Activated T-helper 17 cell treated with anti-CD3 and anti-CD28 coated beads, Interleukin-2, amount 50 U/mL, for 72 hours (primary cell): ENCODE results near the gene SEMA4D. TPM values are rescaled to one million over a fixed set of nuclear protein-coding genes. Genes with fewer than 3 reads are reported as not detected.
A peak's percentile ranks its signal among the peaks of the same experiment; 100 is the strongest.
"Not testable (repeated sequence)": the region's sequence is repeated elsewhere in the genome, so short reads cannot be mapped to it uniquely, and the experiment has no call there.

Experiments
- ATAC-seq: fragments of 150-1000 bp; cut with Tn5 transposase; replicated peaks from 2 replicates; pipeline ENCODE4 v1.10.0; 2021; ENCODE audit warnings: mild to moderate bottlenecking, moderate library complexity
- H3K27ac Mint-ChIP-seq: one replicate; pipeline ENCODE4 v1.8.0; 2022; ENCODE audit warnings: mixed read lengths
- H3K27me3 Mint-ChIP-seq: one replicate; pipeline ENCODE4 v1.8.0; 2022; ENCODE audit warnings: mixed read lengths
- H3K36me3 Mint-ChIP-seq: one replicate; pipeline ENCODE4 v1.8.0; 2022; ENCODE audit warnings: low read depth, mild to moderate bottlenecking, mixed read lengths
- H3K4me1 Mint-ChIP-seq: one replicate; pipeline ENCODE4 v1.8.0; 2022; ENCODE audit warnings: mixed read lengths
- H3K4me3 Mint-ChIP-seq: one replicate; pipeline ENCODE4 v1.8.0; 2022; ENCODE audit warnings: mild to moderate bottlenecking, mixed read lengths
- H3K9me3 Mint-ChIP-seq: one replicate; pipeline ENCODE4 v1.8.0; 2022; ENCODE audit warnings: mixed read lengths
- total RNA-seq, 2 donors: library from RNA; stranded (reverse); gene quantifications; one replicate each; pipeline ENCODE4 v1.2.3, GENCODE V29; 2022

Gene SEMA4D
- total RNA-seq, 2 donors from 2014 or later = 167 to 263 TPM

DNA sequence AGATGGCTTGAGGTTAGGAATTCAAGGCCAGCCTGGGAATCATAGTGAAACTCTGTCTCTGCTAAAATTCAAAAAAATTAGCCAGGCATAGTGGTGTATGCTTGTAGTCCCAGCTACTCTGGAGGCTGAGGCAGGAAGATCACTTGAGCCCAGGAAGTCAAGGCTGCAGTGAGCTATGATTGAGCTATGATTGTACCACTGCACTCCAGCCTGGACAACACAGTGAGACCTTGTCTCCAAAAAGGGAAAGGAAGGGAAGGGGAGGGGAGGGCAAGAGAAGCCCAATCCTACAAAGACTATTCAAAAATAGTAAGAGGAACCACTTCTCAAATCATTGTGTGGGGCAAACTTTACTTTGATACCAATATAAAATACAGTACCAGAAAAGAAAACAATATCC lies 11.2 kb downstream of the SEMA4D start:
- Mint-ChIP-seq H3K9me3 (no peaks in the 10 kb centered on the region), H3K4me1 (peaks cover 73% of the 10 kb centered on the region), H3K27ac (peak overlapping the region; percentile 22), H3K36me3 (peaks cover 79% of the 10 kb centered on the region), H3K4me3 (peak overlapping the region; percentile 45), H3K27me3 (no peaks in the 10 kb centered on the region)
- peak; percentile 4 for ATAC-seq

DNA sequence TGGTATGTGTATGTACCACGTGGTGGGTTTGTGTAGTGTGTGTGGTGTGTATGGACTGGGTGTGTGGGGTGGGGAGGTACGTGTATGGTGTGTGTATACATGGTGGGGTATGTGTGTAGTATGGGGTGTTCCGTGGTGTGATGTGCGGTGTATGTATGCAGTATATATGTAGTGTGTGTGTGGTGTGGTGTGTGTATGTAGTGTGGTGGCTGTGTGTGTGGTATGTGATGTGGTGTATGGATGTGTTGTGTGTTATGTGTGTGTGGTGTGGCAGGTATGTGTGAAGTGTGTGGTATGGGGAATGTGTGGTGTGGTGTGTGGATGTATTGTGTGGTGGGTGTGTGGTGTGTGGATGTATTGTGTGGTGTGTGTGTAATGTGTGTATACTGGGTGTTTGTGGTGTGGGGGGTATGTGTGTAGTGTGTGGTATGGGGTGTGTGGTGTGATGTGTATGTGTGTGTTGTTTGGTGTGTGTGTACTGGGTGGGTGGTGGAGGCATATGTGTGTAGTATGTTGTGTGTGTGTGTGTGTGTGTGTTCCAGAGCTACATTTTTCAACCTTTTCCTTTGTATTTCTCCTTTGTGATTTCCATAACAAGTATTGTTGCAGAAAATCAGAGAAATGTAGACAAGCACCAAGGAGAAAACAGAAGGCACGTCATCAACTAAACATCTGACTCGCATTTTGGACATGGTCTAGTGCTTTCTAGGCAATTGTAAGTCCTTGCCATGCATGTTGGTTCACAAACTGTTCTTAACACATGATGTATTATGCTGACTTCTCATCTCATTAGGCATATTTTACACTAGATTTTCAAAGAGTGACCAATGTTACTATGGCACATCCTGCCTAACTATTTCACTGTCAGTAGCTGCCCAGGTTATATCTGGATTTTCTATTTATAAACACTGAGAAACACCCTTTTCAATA lies 13.2 kb downstream of the SEMA4D start:
- H3K27ac Mint-ChIP-seq = peak overlapping the region; percentile 73
- ATAC-seq = peak; percentile 13
- H3K9me3 Mint-ChIP-seq = no peaks in the 10 kb centered on the region
- peaks cover 78% of the 10 kb centered on the region for H3K36me3 Mint-ChIP-seq
- H3K4me3 Mint-ChIP-seq = peak overlapping the region; percentile 88
- peaks cover 74% of the 10 kb centered on the region for H3K4me1 Mint-ChIP-seq
- no peaks in the 10 kb centered on the region for H3K27me3 Mint-ChIP-seq

DNA sequence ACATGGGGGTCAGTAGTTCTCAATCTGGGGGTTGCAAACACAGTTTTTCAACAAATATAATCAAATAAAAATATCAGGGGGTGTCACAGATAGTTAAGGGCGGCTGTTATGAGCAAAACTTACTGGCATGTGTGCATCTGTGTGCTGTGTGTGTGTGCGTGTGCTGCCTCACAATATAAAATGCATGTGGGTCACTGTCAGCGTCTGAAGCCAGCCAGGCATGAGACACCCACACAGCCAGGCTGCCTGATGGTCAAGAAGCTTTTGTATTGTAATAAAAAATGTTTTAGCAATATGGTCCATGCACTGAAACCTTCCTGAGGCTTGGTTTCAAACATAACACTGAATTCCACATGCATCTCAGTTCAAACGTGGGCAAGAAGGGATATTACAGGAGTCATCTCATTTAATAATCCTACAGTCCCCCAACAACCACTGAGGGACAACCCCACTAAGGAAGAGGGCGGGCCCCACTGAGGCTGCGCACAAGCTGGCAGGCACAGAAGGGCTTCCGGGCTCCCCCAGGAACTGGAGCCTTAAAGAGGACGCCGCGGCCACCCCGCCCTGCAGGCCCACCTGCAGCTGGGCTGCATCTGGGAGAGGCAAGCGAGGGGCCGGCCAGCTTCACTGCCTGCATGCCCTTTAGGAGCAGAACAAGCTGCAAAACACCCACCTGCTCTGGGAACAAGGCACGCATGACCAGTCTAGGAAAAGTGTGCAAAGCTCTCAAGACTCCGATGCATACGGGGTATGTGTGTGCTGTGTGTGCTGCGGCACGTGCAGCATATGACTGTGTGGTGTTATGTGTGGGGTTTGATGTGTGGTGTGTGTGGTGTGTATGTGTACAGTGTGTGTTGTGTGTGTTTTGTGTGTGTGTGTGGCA lies 14.1 kb downstream of the SEMA4D start:
- H3K4me1 Mint-ChIP-seq = peaks cover 74% of the 10 kb centered on the region
- H3K36me3 Mint-ChIP-seq = peaks cover 78% of the 10 kb centered on the region
- peaks cover 3% of the 10 kb centered on the region for H3K9me3 Mint-ChIP-seq
- peak overlapping the region; percentile 86 for H3K27ac Mint-ChIP-seq
- no peaks in the 10 kb centered on the region for H3K27me3 Mint-ChIP-seq
- H3K4me3 Mint-ChIP-seq = peak overlapping the region; percentile 88
- peak; percentile 65 for ATAC-seq

DNA sequence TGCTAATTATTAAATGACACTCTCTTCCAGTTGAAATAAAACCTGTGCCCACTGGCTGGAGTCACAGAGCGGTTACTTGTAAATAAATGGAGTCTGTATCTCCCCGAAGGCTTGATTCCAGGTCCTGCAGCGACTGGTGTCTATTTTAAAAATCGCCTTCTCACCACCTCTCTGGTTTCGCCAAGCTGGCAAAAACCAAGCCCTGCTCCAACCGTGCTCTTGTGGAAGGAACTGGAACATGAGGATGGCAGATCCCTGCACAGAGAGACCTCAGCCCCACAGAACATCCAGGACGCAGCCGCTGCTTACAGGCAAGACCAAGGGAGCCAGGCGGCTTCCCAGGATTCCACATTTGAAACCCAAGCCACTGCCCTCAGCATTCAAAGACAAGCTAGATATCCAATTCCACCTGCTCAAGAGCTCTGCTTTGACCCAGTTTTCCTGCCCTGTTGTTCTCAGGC lies 15.0 kb downstream of the SEMA4D start:
- H3K36me3 Mint-ChIP-seq = peaks cover 79% of the 10 kb centered on the region
- no peak for ATAC-seq

DNA sequence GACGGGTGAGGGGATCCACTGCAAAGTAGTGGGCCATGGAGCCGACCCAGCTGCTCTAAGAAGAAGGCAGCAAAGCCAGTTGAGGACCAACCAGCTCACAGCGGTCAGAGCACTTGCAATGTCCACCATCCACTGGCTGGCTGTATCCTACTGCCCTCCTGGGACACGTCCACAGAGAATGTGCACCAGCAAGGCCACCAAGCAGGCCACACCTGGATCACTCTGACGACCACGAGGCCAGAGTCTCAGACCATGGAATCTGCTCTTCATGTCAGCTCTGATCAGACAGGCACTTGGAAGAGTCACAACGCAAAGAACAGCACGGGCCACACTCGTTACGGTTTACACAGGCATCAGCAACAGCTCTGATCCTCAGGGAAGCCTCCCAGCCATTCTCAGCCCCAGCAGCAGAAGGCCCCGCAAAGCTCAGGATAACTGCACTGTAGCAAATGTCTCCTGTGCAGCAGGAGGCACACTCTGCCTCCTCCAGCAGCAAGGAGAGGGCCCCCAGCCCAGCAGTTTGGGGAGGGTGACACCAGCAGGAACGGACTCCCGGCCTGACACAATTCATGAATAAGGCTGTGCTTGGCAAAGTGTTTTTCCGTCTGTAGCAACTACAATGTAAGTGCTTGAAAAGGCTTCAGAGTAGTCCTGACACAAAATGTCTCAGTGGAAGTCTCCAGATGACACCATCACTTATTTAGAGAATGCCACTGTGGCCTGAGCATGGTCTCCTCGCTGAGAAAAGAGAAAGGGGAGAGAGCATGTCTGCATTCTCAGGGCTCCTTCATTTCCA lies 15.7 kb downstream of the SEMA4D start:
- H3K4me3 Mint-ChIP-seq = peak overlapping the region; percentile 88
- H3K9me3 Mint-ChIP-seq = peaks cover 4% of the 10 kb centered on the region
- peak overlapping the region; percentile 86 for H3K27ac Mint-ChIP-seq
- peak; percentile 2 for ATAC-seq
- peaks cover 81% of the 10 kb centered on the region for H3K36me3 Mint-ChIP-seq
- H3K27me3 Mint-ChIP-seq = no peaks in the 10 kb centered on the region
- peaks cover 77% of the 10 kb centered on the region for H3K4me1 Mint-ChIP-seq

More for the DNA sequence above, 15.0 kb downstream of the SEMA4D start:
- Mint-ChIP-seq H3K4me1 (peaks cover 77% of the 10 kb centered on the region), H3K4me3 (peak overlapping the region; percentile 88), H3K27ac (peak overlapping the region; percentile 86), H3K27me3 (no peaks in the 10 kb centered on the region), H3K9me3 (peaks cover 4% of the 10 kb centered on the region)

DNA sequence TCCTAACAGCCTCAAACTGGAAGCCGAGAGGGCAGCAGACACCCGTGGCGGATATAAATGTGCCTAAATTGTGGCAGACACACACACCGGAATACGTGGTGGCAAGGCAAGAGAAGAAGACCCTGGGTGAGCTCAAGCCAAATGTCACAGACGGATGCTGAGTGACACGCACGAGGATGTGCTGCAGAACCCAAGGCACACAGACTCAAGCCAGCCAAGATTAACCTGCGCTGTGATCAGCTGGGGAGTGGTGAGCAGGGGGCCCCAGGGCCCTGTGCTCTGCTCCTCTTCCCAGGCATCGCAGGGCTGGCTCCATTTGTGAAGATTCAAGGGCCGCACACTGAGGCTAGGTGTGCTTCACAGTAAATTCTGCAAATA lies 16.4 kb downstream of the SEMA4D start:
- Mint-ChIP-seq H3K27ac (peak overlapping the region; percentile 86), H3K4me3 (peak overlapping the region; percentile 88), H3K4me1 (peaks cover 82% of the 10 kb centered on the region), H3K36me3 (peaks cover 86% of the 10 kb centered on the region), H3K27me3 (no peaks in the 10 kb centered on the region), H3K9me3 (peaks cover 4% of the 10 kb centered on the region)
- no peak for ATAC-seq

DNA sequence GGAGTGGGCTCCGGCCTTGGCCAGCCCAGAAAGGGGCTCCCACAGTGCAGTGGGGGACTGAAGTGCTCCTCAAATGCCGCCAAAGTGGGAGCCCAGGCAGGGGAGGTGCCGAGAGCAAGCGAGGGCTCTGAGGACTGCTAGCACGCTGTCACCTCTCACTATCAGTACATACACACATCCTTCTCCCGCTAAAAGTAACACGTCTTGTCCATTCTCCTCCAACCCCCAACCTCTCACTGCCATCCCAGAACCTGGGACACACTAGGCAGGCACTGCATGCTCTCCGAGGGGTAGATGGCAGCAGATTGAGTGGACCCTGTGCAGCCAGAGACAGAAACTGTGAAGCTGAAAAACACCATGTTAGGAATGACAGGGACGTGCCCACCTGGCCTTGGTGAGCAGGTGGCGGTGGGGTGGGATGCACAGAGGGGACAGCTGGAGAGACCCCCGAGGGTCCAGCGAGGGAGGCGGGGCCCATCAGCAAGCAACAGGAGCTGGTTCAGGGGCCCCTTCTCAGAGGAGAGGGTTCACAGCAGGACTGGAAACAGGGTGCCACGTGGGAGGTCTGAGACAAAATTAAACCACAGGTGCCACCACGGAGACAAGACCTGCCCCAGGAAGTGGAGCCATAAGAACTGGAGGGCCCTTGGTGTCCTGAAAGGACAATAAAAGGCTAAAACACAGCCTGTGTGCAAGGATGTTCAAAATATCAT lies 16.9 kb downstream of the SEMA4D start:
- Mint-ChIP-seq H3K9me3 (peaks cover 4% of the 10 kb centered on the region), H3K36me3 (peaks cover 87% of the 10 kb centered on the region), H3K4me1 (peaks cover 84% of the 10 kb centered on the region), H3K27me3 (no peaks in the 10 kb centered on the region), H3K27ac (peak overlapping the region; percentile 86), H3K4me3 (peak overlapping the region; percentile 88)
- ATAC-seq = peak; percentile 25

DNA sequence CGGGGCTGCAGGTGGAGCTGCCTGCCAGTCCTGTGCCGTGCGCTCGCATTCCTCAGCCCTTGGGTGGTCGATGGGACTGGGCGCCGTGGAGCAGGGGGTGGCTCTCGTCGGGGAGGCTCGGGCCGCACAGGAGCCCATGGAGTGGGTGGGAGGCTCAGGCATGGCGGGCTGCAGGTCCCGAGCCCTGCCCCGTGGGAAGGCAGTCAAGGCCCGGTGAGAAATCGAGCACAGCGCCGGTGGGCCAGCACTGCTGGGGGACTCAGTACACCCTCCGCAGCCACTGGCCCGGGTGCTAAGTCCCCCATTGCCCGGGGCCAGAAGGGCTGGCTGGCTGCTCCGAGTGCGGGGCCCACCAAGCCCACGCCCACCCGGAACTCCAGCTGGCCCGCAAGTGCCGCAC lies 17.5 kb downstream of the SEMA4D start:
- not testable (repeated sequence) for H3K27me3 Mint-ChIP-seq, H3K9me3 Mint-ChIP-seq, ATAC-seq, H3K27ac Mint-ChIP-seq
- peaks cover 87% of the 10 kb centered on the region for H3K4me1 Mint-ChIP-seq
- peak overlapping the region; percentile 88 for H3K4me3 Mint-ChIP-seq
- H3K36me3 Mint-ChIP-seq = peaks cover 88% of the 10 kb centered on the region

DNA sequence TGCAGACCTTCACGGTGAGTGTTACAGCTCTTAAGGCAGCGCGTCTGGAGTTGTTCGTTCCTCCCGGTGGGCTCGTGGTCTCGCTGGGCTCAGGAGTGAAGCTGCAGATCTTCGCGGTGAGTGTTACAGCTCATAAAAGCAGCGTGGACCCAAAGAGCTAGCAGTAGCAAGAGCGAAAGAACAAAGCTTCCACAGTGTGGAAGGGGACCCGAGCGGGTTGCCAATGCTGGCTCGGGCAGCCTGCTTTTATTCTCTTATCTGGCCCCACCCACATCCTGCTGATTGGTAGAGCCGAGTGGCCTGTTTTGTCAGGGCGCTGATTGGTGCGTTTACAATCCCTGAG lies 18.3 kb downstream of the SEMA4D start:
- Mint-ChIP-seq H3K4me1 (peaks cover 83% of the 10 kb centered on the region), H3K27ac (peak overlapping the region; percentile 84), H3K4me3 (peak overlapping the region; percentile 86), H3K36me3 (peaks cover 84% of the 10 kb centered on the region)
- not testable (repeated sequence) for ATAC-seq, H3K9me3 Mint-ChIP-seq, H3K27me3 Mint-ChIP-seq

DNA sequence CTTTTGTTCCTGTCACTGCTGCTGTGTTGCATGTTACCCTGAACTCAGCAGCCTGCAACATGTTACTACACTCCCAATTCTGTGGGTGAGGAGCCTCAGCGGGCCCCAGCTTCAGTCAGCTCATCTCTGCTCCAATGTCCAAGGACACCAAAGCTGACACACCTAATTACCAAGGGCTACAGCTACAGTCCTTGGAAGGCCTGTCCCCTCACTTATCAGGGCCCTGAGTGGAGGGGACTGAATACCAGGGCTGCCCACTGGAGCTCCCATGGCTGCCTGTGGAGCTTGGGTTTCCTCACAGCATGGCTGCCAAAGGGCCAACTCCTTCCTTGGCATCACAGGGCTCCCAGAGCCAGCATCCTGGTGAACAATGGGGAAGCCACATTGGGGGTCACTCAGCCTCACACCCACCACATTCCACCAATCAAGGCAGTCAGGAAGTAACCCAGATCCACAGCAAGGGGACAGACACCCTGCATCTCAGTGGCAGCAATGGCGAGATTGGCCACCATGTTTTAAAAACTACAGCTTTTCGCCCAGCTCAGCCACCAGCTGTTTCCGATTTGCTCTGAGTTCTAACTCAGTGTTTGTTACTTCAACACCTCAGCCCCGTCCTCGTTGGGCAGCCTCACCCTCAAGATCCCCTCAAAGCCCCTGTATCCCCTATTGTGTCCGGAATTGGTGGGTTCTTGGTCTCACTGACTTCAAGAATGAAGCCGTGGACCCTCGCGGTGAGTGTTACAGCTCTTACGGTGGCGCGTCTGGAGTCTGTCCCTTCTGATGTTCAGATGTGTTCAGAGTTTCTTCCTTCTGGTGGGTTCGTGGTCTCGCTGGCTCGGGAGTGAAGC lies 18.9 kb downstream of the SEMA4D start:
- Mint-ChIP-seq H3K36me3 (peaks cover 84% of the 10 kb centered on the region), H3K4me3 (peak overlapping the region; percentile 86), H3K9me3 (peaks cover 4% of the 10 kb centered on the region), H3K4me1 (peaks cover 83% of the 10 kb centered on the region), H3K27me3 (no peaks in the 10 kb centered on the region), H3K27ac (peak overlapping the region; percentile 84)
- no peak for ATAC-seq

DNA sequence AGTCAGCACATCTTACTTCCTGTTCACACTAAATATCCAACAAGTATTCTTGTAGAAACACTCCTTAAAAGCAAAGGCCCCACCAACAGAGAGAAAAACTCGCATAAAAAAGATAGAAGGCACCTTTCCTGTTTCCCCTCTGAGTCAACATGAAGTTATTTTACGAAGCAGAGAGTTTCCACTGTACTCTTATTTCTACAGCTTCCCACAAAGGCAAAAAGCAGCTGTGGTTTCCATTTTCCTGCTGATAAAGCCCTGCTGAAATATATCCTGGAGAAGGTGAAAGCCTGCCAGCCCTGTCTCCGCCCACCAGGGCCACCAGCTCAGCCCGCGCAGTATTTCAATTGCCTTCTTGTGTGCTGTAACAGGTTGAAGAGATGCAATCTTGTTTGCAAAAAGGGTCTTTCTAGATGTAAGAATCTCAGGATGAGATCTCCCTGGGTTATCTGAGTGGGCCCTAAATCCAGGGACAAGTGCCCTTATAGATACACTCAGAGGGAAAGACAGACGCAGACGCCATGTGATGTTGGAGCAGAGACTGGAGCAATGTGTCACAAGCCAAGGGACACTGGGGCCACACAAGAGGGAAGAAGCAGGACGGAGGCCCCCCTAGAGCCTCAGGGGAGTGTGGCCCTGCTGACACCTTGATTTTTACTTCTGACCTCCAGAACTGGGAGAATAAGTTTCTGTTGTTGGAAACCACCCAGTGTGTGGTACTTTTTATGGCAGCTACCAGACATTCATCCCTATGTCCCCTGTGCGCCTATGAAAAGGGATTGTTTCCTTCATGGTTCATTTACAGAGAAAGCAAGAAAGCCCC lies 19.9 kb downstream of the SEMA4D start:
- peak overlapping the region; percentile 86 for H3K4me3 Mint-ChIP-seq
- H3K27me3 Mint-ChIP-seq = no peaks in the 10 kb centered on the region
- H3K27ac Mint-ChIP-seq = peak overlapping the region; percentile 84
- peaks cover 4% of the 10 kb centered on the region for H3K9me3 Mint-ChIP-seq
- H3K4me1 Mint-ChIP-seq = peaks cover 81% of the 10 kb centered on the region
- peaks cover 88% of the 10 kb centered on the region for H3K36me3 Mint-ChIP-seq
- ATAC-seq = peak; percentile 70

DNA sequence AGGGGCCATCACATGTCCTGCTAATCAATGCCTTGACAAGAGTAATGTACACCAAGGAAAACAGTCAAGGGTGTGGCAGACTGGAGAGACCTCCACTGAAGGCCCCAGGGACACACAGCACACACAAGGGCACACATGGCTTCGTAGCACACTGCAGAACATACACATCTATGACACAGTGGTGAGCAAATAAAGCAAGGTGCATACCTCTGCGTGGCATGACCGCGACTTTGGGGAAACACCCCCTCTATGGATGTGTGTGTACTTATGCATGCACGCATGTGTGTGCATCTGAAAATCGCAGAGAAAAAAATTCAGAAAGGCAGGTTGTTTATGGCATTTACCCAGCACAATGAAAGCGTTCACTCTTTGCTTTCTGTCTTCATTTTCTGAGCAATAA lies 20.5 kb downstream of the SEMA4D start:
- Mint-ChIP-seq H3K36me3 (peaks cover 88% of the 10 kb centered on the region), H3K9me3 (peaks cover 4% of the 10 kb centered on the region), H3K27me3 (no peaks in the 10 kb centered on the region), H3K4me3 (peak overlapping the region; percentile 86), H3K27ac (peak overlapping the region; percentile 84), H3K4me1 (peaks cover 74% of the 10 kb centered on the region)
- peak; percentile 70 for ATAC-seq
